HG03571 (cell line): ENCODE measurements around the gene CAGE1.
A peak's percentile ranks its signal among the peaks of the same experiment; 100 is the strongest.

Experiments used
- ATAC-seq: cut with Tn5 transposase; IDR thresholded peaks from one replicate; pipeline ENCODE4 v1.9.1; 2021; ENCODE audit not compliant: unreplicated experiment

The CAGE1 gene

DNA sequence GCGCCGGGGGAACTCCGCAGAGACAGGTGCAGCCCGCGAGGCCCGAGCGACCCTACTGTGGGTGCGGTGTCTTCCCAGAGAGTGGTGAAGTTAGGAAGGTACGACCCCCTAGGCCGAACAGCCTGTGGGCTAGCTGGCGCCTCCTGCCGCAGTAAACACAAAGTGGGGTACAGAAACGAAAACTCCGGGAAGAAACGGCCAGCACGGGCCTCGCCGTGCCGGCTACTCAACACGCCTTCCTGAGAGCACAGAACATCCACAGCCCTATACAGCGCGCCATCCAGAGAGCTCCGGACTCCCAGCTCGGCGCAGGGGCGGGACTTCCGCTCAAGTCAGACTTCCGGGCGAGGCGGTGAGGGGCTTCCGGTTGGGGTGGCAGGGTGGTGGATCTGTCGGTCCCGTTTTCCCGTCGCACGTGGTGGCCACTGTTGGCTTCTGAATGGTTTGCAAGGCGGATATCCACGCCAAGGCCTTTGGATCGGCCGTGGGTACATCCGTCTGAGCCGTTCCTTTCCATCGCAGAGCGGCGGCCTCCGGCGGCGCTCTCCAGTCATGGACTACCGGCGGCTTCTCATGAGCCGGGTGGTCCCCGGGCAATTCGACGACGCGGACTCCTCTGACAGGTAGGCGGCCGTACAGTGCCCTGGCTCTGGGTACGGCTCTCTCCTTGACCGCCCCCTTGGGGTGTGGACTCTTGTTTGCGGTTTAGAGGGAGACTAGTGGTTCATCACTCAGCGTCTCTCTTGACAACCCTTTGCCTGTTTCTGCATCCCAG, at the start of gene CAGE1, which contains the start of gene RIOK1:
Gene CAGE1, minus strand, starts transcription at position 292 of the 775 bp plus-strand sequence. CDS start 2,569 bp downstream, outside the sequence.
Gene RIOK1, plus strand, starts transcription at position 358 of the 775 bp plus-strand sequence. Its CDS starts 195 bp downstream, at position 553.
- ATAC-seq = peak; percentile 96

DNA sequence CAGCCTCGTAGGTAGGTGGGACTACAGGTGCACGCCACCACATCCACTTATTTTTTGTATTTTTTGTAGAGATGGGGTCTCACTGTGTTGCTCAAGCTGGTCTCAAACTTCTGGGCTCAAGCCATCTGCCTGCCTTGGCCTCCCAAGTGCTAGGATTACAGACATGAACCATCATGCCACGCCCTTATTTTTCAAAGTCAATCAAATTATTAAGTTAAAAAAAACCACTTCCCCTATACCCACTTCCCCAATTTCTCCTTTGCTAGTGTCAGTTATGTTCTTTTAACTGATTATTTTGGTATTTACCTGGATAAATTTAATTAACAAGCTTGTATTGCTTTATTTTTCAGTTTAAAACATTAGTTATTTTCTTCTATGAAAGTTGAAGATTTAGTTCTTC, 49.7 kb upstream of the CAGE1 start:
- ATAC-seq = no peak

DNA sequence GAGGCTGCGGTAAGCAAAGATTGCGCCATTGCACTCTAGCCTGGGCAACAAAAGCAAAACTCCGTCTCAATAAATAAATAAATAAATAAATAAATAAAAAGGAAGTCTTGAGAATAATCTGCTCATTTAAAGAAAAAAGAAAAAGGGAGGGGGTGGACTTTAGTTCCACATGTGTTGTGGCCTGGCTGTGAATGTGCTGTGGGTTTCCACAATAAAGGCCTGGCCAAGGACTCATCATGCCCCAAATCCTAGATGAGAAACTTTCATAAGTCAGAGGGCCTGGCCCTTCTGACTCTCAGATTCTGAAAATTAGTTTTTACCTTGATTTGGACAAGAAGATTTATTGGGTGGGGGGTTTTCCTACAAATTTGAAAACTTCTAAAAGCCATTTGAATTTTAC, 48.5 kb upstream of the CAGE1 start:
- no peak for ATAC-seq

DNA sequence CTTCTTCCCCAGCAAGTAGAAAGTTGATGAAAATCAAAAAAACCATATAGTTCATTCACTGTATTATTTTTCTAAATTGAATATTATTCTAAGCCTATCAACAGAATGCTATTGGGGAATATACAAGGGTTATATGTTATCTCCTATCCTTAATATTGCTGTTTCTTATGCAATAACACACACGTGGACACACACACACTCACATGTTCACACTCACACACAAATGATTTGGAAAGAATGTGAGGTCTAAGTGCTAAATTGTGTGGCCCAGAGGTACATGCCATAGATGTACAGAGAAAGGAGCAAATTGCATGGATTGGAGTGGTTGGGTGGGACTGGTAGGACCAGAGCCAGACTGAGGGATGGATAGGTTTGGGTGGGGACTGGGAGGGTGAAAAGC, 45.1 kb upstream of the CAGE1 start:
- no peak for ATAC-seq

DNA sequence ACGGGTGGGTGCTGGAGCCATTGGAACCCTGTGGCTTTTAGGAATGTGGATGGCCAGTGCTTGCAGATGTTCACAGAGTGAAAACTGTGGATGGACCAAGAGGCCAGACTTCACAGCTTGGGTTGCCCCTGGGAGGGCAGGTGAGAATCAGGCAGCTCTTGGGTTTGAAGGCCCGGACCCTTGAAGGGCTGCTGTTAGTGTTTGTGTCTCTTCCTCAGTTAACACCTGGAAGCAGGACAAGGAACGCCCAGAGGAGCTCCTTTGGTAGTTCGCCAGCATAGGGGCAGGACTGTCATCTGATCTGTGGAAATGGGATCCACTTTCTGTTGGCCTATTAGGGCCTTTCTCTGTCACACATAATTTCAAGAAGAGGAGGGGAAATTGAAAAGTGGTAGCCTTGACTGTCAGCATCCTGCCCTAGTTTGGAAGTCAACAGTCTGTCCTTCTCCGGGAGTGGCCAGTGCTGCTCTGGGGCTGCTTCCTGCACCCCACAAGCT, 43.6 kb upstream of the CAGE1 start:
- ATAC-seq = no peak

DNA sequence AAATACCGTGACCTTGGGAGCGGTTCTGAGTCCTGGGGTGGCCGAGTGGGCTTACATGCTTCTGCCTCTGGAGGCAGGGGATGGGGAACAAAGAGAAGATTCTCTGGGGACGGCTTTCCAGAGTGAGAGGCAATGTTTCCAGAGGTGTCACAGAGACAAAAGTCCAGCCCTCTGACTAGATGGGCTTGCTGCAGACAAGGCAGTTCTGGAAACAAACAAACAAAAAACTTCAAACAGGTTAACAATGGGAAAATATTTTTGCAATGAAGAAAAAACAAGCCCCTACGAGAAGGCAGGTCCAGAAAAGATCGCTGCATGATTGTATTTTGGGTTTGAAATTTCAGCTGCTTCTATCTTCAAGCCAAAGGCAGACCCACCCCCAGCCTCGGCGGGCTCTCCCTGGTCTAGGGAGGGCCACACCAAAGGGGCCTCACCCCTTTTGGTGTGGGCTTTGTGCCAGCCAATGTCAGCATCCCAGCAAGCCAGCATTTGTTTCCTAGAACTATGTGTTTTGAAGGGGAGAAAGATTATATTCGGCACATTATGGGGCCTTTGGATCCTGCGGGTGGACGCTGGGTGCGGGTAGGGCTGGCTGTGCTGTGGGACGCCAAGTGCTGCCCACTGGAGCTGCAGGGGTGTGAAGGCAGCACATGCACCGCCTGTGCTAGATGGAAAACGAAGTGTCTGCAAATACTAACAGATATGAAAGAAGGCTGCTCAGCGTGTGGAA, 43.0 kb upstream of the CAGE1 start:
- ATAC-seq = no peak

DNA sequence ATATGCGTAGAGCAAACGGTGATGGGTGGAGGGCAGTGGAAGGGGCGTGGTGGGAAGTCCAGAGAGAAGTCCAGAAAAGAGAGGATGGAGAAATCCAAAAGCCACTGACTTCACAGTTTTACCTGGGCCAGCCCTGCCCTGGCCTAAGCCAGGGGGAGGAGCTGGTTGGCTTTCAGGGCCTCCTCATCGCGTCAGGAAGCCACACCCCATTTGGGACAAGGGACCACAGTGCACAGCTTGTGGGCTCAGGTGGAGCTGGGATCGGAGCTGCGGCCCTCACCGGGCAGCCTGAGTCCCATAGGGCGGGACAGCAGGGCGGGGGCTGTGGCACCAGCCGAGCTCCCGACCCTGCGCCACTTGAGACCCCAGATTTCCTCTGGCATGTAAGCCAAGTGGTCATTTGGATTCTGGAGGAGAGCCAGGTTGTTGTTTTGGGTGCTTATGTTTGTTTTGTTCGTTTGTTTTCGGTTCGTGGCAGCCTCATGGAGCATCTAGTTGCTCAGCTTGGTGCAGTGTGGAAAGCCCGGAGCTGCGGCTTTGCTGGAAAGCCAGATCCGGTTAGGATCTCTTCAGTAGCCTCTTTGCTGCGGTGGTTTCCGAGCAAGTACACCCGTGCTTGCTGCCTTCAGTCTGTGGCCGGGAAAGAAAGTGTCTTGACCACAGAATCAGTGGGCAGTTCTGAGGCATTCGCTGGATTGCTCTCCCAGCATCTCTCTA, 42.3 kb upstream of the CAGE1 start:
- ATAC-seq = no peak

DNA sequence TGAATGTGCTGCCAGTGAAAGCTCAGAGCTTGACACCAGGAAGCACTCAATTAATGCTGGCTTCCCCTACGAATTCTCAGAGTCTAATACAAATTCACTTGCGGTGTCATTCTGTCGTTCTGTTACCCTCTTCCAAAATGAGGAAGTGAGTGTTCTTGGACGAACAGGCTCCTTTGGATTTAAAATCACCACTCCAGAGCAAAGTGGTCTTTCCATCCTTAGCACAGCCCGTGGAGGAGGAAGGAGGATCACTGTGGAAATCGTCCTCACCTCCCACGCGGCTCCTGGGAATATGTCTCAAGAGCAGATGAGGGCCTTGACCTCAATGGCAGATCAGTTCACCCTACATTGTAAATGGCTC, 41.8 kb upstream of the CAGE1 start:
- ATAC-seq = no peak

DNA sequence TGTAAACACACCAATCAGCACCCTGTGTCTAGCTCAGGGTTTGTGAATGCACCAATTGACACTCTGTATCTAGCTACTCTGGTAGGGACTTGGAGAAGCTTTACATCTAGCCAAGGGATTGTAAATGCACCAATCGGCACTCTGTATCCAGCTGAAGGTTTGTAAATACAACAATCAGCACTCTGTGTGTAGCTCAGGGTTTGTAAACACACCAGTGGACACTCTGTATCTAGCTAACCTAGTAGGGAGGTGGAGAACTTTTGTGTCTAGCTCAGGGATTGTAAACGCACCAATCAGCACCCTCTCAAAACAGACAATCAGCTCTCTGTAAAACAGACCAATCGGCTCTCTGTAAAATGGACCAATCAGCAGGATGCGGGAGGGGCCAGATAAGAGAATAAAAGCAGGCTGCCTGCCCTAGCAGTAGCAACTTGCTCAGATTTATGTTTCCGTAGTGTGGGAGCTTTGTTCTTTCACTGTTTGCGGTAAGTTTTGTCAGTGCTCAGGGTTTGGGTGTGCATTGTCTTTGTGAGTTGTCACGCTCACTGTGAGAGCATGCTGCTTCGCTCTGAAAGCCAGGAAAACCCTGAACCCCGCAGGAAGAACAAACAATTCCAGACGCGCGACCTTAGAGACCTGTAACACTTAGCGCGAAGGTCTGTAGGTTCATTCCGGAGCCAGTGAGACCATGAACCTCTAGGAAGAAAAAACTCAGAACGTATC, 37.1 kb upstream of the CAGE1 start:
- ATAC-seq = no peak

DNA sequence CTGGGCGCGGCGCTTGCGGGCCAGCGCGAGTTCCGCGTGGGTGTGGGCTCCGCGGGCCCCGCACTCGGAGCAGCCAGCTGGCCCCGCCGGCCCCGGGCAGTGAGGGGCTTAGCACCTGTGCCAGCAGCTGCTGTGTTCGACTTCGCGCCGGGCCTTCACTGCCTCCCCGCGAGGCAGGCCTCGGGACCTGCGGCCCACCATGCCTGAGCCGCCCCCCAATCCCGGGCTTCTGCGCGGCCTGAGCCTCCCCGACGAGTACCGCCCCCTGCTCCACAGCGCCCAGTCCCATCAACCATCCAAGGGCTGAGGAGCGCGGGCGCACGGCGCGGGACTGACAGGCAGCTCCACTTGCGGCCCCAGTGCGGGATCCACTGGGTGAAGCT, 36.3 kb upstream of the CAGE1 start:
- no peak for ATAC-seq

DNA sequence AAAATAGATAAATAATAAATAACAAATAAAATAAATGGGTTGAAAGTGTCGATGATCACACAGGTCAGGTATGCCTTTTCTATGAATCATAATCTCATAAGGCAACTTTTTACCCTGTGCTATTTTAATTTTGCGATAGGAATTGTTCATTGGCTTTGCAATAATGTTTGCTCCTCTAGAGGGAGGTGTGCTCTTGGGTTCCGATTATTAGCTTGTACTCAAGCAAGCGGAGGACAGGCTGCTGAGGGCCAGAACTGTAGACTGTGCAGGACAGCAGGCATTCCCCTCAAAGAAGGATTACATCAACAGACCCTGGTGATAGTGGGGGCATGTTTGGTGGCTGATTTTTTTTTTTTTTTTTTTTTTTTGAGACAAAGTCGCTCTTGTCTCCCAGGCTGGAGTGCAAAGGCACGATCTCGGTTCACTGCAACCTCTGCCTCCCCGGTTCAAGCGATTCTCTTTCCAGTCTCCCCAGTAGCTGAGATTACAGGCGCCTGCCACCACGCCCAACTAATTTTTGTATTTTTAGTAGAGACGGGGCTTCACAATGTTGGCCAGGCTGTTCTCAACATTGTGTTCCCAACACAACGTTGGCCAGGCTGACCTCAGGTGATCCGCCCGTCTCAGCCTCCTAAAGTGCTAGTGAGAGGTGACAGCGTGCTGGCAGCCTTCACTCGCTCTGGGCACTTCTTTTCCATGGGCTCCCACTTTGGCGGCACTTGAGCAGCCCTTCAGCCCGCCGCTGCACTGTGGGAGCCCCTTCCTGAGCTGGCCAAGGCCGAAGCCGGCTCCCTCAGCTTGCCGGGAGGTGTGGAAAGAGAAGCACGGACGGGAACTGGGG, 35.6 kb upstream of the CAGE1 start:
- no peak for ATAC-seq

DNA sequence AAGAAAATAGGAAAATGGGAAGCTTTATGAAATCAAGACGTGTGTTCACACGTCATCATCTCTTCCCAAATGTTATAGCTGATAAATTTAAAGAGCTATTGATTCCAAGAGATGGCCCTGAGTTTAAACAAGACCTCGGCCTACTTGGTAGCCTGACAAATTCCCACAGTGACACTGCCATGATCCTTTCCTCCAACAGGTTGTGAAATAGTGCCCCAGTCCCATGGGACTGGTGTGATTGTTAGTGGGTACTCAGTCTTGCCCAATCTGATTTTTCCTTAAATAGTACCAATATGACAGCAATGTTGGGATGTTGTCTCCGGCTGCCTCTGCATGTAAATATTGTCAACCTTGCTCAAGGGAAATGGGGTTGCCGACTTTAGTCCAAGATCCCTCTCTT, 34.5 kb upstream of the CAGE1 start:
- no peak for ATAC-seq

DNA sequence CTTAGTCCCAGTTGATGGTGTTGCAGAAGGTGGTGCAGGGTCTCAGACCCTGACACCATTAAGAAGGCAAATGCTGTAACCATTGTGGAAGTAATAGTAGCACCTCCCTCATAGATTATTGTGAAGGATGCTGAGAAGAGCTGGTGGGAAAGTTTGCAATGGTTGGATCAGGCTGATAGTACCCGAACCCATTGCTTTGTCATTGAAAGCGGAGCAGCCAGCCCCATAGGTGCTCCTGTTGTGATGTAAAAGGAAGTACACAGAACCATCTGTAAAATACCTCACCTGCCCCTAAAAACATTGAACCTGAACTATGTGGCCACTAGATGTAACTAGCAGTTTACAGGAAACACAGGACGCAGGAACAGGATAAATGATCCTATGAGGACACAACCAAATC, 31.5 kb upstream of the CAGE1 start:
- ATAC-seq = no peak

DNA sequence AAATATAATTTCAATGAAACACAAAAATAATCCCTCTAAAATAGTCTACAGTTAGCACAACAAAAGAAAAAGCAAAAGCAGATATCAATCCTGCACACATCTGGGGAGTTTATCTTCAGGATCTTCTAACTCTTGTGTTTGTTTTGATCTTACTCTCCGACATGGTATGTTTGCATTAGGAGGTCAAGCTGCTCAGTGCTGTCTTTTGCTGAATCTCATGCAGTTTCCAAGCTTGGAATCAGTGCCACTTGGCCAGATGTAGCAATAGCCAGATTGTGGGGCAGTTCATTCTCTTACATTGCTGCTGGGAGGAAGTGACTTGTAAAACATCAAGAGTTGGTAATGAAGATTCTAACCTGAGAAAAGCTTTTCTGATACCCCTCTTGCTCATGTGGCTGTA, 29.5 kb upstream of the CAGE1 start:
- no peak for ATAC-seq

DNA sequence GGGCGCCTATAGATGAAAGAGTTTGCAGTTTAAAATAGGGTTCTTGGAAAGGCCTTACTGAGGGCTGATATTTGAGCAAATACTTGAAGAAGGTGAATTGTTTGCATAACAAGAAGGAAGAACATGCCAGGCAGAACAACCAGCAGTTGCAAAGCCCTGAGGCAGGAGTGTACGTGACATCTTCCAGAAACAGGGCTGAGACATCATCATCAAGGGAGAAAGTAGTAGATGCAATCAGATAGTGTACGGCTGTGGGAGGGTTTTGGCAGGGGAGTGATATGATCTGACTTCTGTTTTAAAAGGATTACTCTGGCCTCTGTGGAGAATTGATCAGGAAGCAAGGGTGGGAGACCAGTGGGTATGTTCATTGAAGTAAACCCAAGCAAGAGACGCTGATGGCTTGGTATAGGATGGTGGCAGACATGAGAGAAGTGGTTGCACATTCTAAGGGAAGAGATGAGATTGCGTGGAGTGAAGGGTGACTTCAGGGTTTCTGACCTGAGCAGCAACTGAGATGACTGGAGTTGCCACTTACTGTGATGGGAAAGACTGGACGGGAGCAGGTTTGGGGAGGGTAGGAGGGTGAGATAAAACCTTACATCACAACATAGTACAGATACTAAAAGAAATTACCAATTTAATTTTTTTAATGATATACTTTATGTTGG, 28.8 kb upstream of the CAGE1 start:
- no peak for ATAC-seq

DNA sequence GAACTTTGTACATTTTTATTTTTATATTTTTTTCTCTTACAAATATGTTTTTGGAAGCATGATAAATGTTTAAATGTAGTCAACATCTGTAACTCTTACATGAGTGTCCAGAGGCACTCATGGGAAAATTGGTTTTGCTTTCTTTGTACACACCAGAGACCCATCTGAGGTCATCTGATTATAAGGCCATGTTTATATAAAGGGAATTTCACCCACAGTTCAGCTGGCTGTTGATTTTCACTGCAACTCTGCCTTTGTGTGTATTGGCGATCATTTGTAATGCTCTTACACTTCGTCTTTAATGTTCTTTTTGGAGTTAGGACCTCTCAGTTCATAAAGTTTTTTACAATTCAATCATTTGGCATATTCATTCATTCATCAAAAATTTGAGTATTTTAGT, 28.1 kb upstream of the CAGE1 start:
- no peak for ATAC-seq

DNA sequence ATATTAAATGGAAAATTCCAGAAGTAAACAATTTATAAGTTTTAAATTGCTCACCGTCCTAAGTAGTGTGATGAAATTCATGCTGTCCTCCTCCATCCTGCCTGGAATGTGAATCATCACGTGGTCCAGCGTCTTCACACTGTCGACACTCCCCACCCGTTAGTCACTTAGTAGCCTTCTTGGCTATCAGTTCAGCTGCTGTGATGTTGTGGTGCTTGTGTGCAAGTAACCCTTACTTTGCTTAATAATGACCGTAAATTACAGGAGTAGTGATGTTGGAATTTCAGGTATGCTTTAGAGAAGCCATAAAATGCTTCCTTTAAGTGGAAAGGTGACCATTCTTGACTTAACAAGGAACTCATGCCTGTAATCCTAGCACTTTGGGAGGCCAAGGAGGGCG, 25.3 kb upstream of the CAGE1 start:
- ATAC-seq = no peak

DNA sequence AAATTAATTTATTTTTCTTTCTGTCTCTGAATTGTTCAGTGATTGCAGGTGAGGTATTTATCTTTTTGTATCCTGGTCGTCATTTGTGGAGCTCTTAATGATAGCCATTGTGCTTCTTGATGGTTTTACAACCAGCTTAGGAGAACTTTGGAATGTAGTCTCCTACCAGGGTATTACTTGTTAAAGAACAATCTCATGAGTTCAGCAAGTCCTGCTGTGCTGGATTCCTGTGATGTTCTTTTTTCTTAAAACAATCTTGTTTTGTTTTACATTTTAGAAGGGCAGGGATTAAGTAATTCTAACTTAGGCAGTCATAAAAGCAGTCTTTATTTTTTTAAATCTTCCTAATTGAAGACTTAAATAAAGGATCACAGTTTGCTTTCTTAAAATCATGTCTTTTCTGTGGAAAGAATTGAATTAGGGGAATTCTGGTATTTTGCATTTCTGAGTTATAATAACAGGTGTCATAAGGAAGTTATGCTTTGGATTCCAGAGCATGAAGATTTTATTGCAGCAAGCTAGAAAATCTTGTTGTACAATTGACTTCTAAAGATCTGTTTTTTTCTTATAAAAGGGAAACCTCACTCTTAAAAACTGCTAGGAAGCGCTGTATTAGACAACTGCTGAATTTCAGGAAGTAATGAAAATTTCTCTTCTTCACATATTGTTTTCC, 23.7 kb upstream of the CAGE1 start:
- ATAC-seq = no peak

DNA sequence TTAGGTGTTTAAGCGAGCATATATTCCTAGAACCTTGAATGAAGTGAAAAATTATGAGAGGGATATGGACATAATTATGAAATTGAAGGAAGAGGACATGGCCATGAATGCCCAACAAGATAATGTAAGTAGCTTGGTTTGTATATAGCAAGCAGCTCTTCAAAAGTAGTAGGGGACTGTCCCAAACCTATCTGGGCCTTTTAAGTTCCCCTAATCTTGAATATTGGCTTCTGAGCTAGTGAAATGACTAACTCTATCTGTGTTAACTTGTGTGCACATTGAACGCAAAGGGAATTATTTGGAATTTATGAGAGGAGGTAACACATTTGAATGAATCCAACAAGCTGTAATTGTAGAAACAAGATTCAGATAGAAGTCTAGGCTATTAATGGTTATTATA, 21.8 kb upstream of the CAGE1 start:
- no peak for ATAC-seq
